NCI-H1417 (cell line): Measurements from ENCODE around the gene ARMS2.

Source experiments
- DNase-seq, 3 experiments: peaks; one replicate each; lab custom pipeline; 2025; lab: John Stamatoyannopoulos, UW

The ARMS2 gene

GRCh38 chr10:122494173-122494820 is 39.8 kb downstream of the ARMS2 start:
- no peak for DNase-seq

GRCh38 chr10:122494833-122495232 is 40.4 kb downstream of the ARMS2 start:
- no peak for DNase-seq

- DNase-seq = peak in 1 of 3 experiments; percentile 5
Observed at GRCh38 chr10:122495406-122496340, 41.2 kb downstream of the ARMS2 start.

- no peak for DNase-seq
Observed at GRCh38 chr10:122497241-122497640, 42.8 kb downstream of the ARMS2 start.

GRCh38 chr10:122498521-122498920 is 44.1 kb downstream of the ARMS2 start:
- no peak for DNase-seq

GRCh38 chr10:122499012-122499411 is 44.6 kb downstream of the ARMS2 start:
- no peak for DNase-seq

GRCh38 chr10:122499491-122499941 is 45.1 kb downstream of the ARMS2 start:
- DNase-seq = no peak

- DNase-seq = no peak
Observed at GRCh38 chr10:122500194-122500593, 45.7 kb downstream of the ARMS2 start.

GRCh38 chr10:122500726-122501125 is 46.3 kb downstream of the ARMS2 start:
- no peak for DNase-seq

GRCh38 chr10:122503012-122503411 is 48.6 kb downstream of the ARMS2 start:
- no peak for DNase-seq

- DNase-seq = no peak
Observed at GRCh38 chr10:122503886-122504609, 49.6 kb downstream of the ARMS2 start.

- DNase-seq = peak; percentile 0 to 59 (median 22)
Observed at GRCh38 chr10:122504610-122504950, 50.1 kb downstream of the ARMS2 start.

GRCh38 chr10:122505011-122505410 is 50.6 kb downstream of the ARMS2 start:
- no peak for DNase-seq

GRCh38 chr10:122505885-122506645 is 51.6 kb downstream of the ARMS2 start:
- no peak for DNase-seq
